GM23338 (cell line): ENCODE results near the gene FOXP1. TPM values are rescaled to one million over a fixed set of nuclear protein-coding genes. Genes with fewer than 3 reads are reported as not detected.

Source experiments
- NANOG ChIP-seq: IDR thresholded peaks from 2 replicates; pipeline ENCODE4 v1.6.1; 2016; ENCODE audit warnings: antibody characterized with exemption, borderline replicate concordance
- POLR2AphosphoS5 ChIP-seq: IDR thresholded peaks from 2 replicates; pipeline ENCODE4 v1.6.1; 2016; ENCODE audit warnings: antibody characterized with exemption, low read depth
- ZNF331 ChIP-seq: fragments of 250-450 bp; sonication (Bioruptor Pico); IDR thresholded peaks from 2 replicates; pipeline ENCODE4 v1.5.0; 2020; ENCODE audit warnings: low read depth, mild to moderate bottlenecking, moderate library complexity
- ZNF462 ChIP-seq: fragments of 250-450 bp; sonication (Bioruptor Pico); IDR thresholded peaks from 2 replicates; pipeline ENCODE4 v1.5.0; 2020; ENCODE audit warnings: mild to moderate bottlenecking, moderate library complexity
- microRNA counts: library from miRNA; unstranded; fragments of <30 nt; microRNA quantifications from one replicate; lab custom pipeline; 2017
- microRNA-seq: library from miRNA; unstranded; fragments of <30 nt; microRNA quantifications from one replicate; pipeline ENCODE4, GENCODE V29; 2017
- polyA plus RNA-seq: library from polyadenylated mRNA; unstranded; fragments of >200 nt; fragmentation: Nextera tagmentation; extraction: Ambion mirVana; gene quantifications from 2 replicates; pipeline ENCODE4 v1.2.1, GENCODE V29; 2016
- small RNA-seq: library from RNA; depleted of rRNA; stranded (forward); fragments of <200 nt; gene quantifications from one replicate; pipeline ENCODE3, GENCODE V24; 2014; ENCODE audit warnings: low replicate concordance
- total RNA-seq: library from RNA; depleted of rRNA; stranded (reverse); fragments of >200 nt; shearing (Covaris generic); gene quantifications from 2 replicates; pipeline ENCODE4 v1.2.3, GENCODE V29; 2014; rRNA removed

Gene FOXP1
- total and polyA plus RNA-seq, 2 experiments from 2014 or later = 32.9 to 35.5 TPM

DNA sequence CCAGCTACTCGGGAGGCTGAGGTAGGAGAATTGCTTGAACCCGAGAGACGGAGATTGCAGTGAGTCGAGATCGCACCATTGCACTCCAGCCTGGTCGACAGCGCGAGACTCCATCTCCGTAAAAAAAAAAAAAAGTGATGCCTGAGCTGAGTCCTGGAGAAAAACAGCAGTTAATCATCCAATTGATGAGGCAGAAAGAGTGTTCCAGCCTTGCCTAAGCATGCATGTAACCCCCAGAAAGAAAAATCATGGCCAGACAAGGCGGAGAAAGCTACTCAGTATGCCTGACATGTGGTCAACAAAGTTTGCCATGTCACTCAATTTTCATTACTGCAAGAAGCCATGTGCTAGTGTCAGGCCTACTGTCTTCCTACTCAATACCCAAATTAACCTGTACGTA, 678.0 kb downstream of the FOXP1 start (continued):
- TF ChIP-seq ZNF462 (CRISPR knock-in tag) (no peak), NANOG (no peak), POLR2AphosphoS5 (no peak), ZNF331 (CRISPR knock-in tag) (no peak)

MicroRNAs encoded within 50 kb of the gene (microRNA counts, 767-probe panel; counts per million panel counts)
- not detected for microRNA hsa-miR-1284 (lab: Ali Mortazavi, UCI)

Small RNA genes within 50 kb of the gene (microRNA-seq; reads per million reads assigned to microRNA genes)
- not detected for gene MIR1284

Small RNA genes within 50 kb of the gene (small RNA-seq; reads per million reads assigned to genes)
- not detected for gene MIR1284

Other genes starting within 250 kb of the FOXP1 start
- gene EIF4E3, start 141.7 kb upstream of the FOXP1 start, total RNA-seq = 9.7 and 14.4 TPM in 2 replicates
- 5.8 and 6.0 TPM in 2 replicates for gene EIF4E3, start 141.7 kb upstream of the FOXP1 start, polyA plus RNA-seq
- gene GPR27, start 170.1 kb upstream of the FOXP1 start, total RNA-seq = 11.3 and 11.8 TPM in 2 replicates
- 7.8 and 9.5 TPM in 2 replicates for gene GPR27, start 170.1 kb upstream of the FOXP1 start, polyA plus RNA-seq
- gene PROK2, start 201.4 kb upstream of the FOXP1 start, total RNA-seq = 0.89 and 2.1 TPM in 2 replicates
- 2.3 and 3.1 TPM in 2 replicates for gene PROK2, start 201.4 kb upstream of the FOXP1 start, polyA plus RNA-seq